Measurements from ENCODE around the gene ATP6V0D1. TPM values are rescaled to one million over a fixed set of nuclear protein-coding genes. Genes with fewer than 3 reads are reported as not detected.

The ATP6V0D1 gene
- total and polyA plus RNA-seq, 2 experiments from 2014 or later, result 20.6 to 68.7 TPM

DNA sequence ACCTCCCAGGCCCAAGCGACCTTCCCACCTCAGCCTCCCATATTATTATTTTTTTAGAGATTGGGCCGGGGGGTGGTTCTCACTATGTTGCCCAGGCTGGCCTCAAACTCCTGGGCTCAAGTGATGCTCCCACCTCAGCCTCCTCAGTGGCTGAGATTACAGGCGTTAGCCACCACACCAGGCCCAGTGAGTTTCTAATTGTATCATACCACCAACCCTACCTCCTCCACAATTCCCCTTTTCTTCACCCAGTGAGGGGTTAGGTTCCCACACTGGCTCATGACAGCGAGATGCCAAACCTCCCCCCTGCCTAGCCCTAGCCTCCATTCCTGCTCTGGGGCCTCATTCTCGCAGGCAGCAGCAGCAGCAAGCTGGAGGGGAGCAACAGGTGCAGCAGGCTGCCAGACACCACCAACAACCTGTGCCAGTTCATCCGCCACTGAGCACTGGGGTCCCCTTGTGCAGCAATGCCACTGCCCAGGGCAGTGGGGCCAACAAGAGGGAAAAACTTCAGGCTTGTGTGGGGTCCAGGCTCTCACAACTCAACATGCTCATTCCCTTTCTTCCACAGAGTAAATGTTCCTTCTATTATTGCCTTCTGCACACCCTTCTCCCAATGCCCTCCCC lies 9.1 kb downstream of the ATP6V0D1 start:
- H3K9me2 ChIP-seq (ENCODE audit: insufficient read depth), result no peaks in the 10 kb centered on the region
- no peaks in the 10 kb centered on the region for H3K4me1 ChIP-seq (ENCODE audit: insufficient read depth)
- ATAC-seq, result no peak
- Mint-ChIP-seq H3K36me3 (ENCODE audit: low read depth) (no peaks in the 10 kb centered on the region), H3K27me3 (ENCODE audit: insufficient read depth, low read depth, poor library complexity) (peaks cover 1% of the 10 kb centered on the region), H3K4me1 (no peaks in the 10 kb centered on the region), H3K27ac (no peak overlapping the region), H3K9me3 (no peaks in the 10 kb centered on the region; the same call in 2 of the 3 replicates), H3K4me3 (no peak overlapping the region)
- TF ChIP-seq EZH2phosphoT487 (IDR thresholded peaks at IDR 0.05; ENCODE audit: unreplicated experiment), result no peak
- TF ChIP-seq JUNB (IDR thresholded peaks at IDR 0.05; ENCODE audit: unreplicated experiment), result no peak
- no peak for TF ChIP-seq POLR2AphosphoS5 (IDR thresholded peaks at IDR 0.05; ENCODE audit: low read depth)
- TF ChIP-seq, protein P1, sequence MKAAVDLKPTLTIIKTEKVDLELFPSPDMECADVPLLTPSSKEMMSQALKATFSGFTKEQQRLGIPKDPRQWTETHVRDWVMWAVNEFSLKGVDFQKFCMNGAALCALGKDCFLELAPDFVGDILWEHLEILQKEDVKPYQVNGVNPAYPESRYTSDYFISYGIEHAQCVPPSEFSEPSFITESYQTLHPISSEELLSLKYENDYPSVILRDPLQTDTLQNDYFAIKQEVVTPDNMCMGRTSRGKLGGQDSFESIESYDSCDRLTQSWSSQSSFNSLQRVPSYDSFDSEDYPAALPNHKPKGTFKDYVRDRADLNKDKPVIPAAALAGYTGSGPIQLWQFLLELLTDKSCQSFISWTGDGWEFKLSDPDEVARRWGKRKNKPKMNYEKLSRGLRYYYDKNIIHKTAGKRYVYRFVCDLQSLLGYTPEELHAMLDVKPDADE (IDR thresholded peaks at IDR 0.05), result no peak
- no peak for TF ChIP-seq ZNF114 (CRISPR knock-in tag; IDR thresholded peaks at IDR 0.05)
- TF ChIP-seq EZH2 (IDR thresholded peaks at IDR 0.05; ENCODE audit: low read depth, unreplicated experiment), result no peak
- no peak overlapping the region for H3K4me2 ChIP-seq
- H3K79me2 ChIP-seq (replicated peaks; ENCODE audit: insufficient read depth), result peaks cover 22% of the 10 kb centered on the region
- no peaks in the 10 kb centered on the region for H3K36me3 ChIP-seq (ENCODE audit: insufficient read depth)
- H3K27ac ChIP-seq (ENCODE audit: low read depth), result no peak overlapping the region
- H2AFZ ChIP-seq, result no peak overlapping the region
- peaks cover 4% of the 10 kb centered on the region for H4K20me1 ChIP-seq (replicated peaks; ENCODE audit: insufficient read depth)
- H3K4me3 ChIP-seq, result no peak overlapping the region
- H3K27me3 ChIP-seq (ENCODE audit: insufficient read depth), result no peaks in the 10 kb centered on the region
- H3F3A ChIP-seq (replicated peaks; ENCODE audit: low read depth), result no peaks in the 10 kb centered on the region
- DNase-seq (ENCODE audit: low spot score), result no peak

DNA sequence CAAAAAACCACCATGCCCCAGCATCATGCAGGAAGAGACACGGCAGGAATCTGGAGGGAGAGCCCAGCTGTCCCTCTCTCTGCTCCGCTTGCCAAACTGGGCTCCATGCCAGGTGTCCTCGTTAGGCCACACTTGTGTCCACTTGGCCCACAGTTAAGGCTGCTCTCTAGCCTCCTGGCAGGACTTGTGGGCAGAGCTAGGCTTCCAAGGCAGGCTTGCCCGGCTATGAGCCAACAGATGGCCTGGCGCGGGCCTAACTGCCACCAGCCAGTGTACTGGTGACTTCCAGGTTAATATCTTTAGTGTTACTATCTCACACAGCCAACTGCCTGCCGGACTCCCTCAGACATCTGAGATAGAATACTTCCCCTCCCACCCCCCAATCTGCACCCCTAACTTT lies 10.6 kb downstream of the ATP6V0D1 start:
- H3K27me3 Mint-ChIP-seq (ENCODE audit: insufficient read depth, low read depth, poor library complexity), result peaks cover 1% of the 10 kb centered on the region
- H3K27me3 ChIP-seq (ENCODE audit: insufficient read depth), result no peaks in the 10 kb centered on the region
- no peak overlapping the region for H3K4me3 ChIP-seq
- H3K4me3 Mint-ChIP-seq, result no peak overlapping the region
- no peak overlapping the region for H3K27ac ChIP-seq (ENCODE audit: low read depth)
- peaks cover 10% of the 10 kb centered on the region; the same call in 1 of the 2 replicates for H4K20me1 ChIP-seq (replicated peaks; ENCODE audit: insufficient read depth)
- ATAC-seq, result no peak
- H3K36me3 ChIP-seq (ENCODE audit: insufficient read depth), result no peaks in the 10 kb centered on the region
- no peak for DNase-seq (ENCODE audit: low spot score)
- 0 out of 2 replicates have a peak, but pooled peaks cover 2% of the 10 kb centered on the region for H3F3A ChIP-seq (replicated peaks; ENCODE audit: low read depth)
- H3K79me2 ChIP-seq (replicated peaks; ENCODE audit: insufficient read depth), result peaks cover 13% of the 10 kb centered on the region
- no peak overlapping the region for H3K27ac Mint-ChIP-seq
- peaks cover 3% of the 10 kb centered on the region; the same call in 1 of the 3 replicates for H3K4me1 Mint-ChIP-seq
- no peaks in the 10 kb centered on the region; the same call in 2 of the 3 replicates for H3K9me3 Mint-ChIP-seq
- no peaks in the 10 kb centered on the region for H3K9me2 ChIP-seq (ENCODE audit: insufficient read depth)
- H3K4me1 ChIP-seq (ENCODE audit: insufficient read depth), result no peaks in the 10 kb centered on the region
- H2AFZ ChIP-seq, result no peak overlapping the region
- no peak overlapping the region for H3K4me2 ChIP-seq
- no peaks in the 10 kb centered on the region for H3K36me3 Mint-ChIP-seq (ENCODE audit: low read depth)
- TF ChIP-seq NANOG (IDR thresholded peaks at IDR 0.05; ENCODE audit: borderline replicate concordance), result no peak
- TF ChIP-seq EZH2 (IDR thresholded peaks at IDR 0.05; ENCODE audit: low read depth, unreplicated experiment), result no peak
- TF ChIP-seq CREB1 (CRISPR knock-in tag; IDR thresholded peaks at IDR 0.05; ENCODE audit: low read depth), result no peak
- TF ChIP-seq, protein P1 (IDR thresholded peaks at IDR 0.05), result no peak
- TF ChIP-seq, protein P2, sequence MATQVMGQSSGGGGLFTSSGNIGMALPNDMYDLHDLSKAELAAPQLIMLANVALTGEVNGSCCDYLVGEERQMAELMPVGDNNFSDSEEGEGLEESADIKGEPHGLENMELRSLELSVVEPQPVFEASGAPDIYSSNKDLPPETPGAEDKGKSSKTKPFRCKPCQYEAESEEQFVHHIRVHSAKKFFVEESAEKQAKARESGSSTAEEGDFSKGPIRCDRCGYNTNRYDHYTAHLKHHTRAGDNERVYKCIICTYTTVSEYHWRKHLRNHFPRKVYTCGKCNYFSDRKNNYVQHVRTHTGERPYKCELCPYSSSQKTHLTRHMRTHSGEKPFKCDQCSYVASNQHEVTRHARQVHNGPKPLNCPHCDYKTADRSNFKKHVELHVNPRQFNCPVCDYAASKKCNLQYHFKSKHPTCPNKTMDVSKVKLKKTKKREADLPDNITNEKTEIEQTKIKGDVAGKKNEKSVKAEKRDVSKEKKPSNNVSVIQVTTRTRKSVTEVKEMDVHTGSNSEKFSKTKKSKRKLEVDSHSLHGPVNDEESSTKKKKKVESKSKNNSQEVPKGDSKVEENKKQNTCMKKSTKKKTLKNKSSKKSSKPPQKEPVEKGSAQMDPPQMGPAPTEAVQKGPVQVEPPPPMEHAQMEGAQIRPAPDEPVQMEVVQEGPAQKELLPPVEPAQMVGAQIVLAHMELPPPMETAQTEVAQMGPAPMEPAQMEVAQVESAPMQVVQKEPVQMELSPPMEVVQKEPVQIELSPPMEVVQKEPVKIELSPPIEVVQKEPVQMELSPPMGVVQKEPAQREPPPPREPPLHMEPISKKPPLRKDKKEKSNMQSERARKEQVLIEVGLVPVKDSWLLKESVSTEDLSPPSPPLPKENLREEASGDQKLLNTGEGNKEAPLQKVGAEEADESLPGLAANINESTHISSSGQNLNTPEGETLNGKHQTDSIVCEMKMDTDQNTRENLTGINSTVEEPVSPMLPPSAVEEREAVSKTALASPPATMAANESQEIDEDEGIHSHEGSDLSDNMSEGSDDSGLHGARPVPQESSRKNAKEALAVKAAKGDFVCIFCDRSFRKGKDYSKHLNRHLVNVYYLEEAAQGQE (IDR thresholded peaks at IDR 0.05; ENCODE audit: unreplicated experiment), result no peak
- TF ChIP-seq ZNF331 (CRISPR knock-in tag; IDR thresholded peaks at IDR 0.05; ENCODE audit: low read depth), result no peak
- TF ChIP-seq, protein P3, sequence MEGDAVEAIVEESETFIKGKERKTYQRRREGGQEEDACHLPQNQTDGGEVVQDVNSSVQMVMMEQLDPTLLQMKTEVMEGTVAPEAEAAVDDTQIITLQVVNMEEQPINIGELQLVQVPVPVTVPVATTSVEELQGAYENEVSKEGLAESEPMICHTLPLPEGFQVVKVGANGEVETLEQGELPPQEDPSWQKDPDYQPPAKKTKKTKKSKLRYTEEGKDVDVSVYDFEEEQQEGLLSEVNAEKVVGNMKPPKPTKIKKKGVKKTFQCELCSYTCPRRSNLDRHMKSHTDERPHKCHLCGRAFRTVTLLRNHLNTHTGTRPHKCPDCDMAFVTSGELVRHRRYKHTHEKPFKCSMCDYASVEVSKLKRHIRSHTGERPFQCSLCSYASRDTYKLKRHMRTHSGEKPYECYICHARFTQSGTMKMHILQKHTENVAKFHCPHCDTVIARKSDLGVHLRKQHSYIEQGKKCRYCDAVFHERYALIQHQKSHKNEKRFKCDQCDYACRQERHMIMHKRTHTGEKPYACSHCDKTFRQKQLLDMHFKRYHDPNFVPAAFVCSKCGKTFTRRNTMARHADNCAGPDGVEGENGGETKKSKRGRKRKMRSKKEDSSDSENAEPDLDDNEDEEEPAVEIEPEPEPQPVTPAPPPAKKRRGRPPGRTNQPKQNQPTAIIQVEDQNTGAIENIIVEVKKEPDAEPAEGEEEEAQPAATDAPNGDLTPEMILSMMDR (conservative IDR thresholded peaks at IDR 0.05; ENCODE audit: low read depth in 2 of 2), result no peak
- TF ChIP-seq ZNF114 (CRISPR knock-in tag; IDR thresholded peaks at IDR 0.05), result no peak
